Activated naive CD8-positive, alpha-beta T cell treated with anti-CD3 and anti-CD28 coated beads, Interleukin-2, amount 10 ng/mL, durations not matched to agents 7 days and 5 days (primary cell): ENCODE measurements around the gene CNPY2. TPM values are rescaled to one million over a fixed set of nuclear protein-coding genes. Genes with fewer than 3 reads are reported as not detected.
A peak's percentile ranks its signal among the peaks of the same experiment; 100 is the strongest.
"Not testable (repeated sequence)": the region's sequence is repeated elsewhere in the genome, so short reads cannot be mapped to it uniquely, and the experiment has no call there.

Experiments
- ATAC-seq: fragments of 150-1000 bp; cut with Tn5 transposase; one replicate; pipeline ENCODE4 v1.10.0; 2021; ENCODE audit warnings: low read depth, moderate library complexity
- POLR2A ChIA-PET: fragments of 350-600 bp; sonication (Branson Sonifier 250); formaldehyde crosslinking; loops from one replicate; lab custom pipeline; 2021; ENCODE audit warnings: antibody characterized with exemption; lab: Charles Lee
- DNase-seq: peaks from one replicate; pipeline ENCODE4 v3.0.0; 2021
- H3K27ac Mint-ChIP-seq: one replicate; pipeline ENCODE4 v1.8.0; 2022; ENCODE audit warnings: mild to moderate bottlenecking, mixed read lengths
- H3K27me3 Mint-ChIP-seq: one replicate; pipeline ENCODE4 v1.8.0; 2022; ENCODE audit warnings: mild to moderate bottlenecking, moderate library complexity, mixed read lengths
- H3K36me3 Mint-ChIP-seq: one replicate; pipeline ENCODE4 v1.8.0; 2021; ENCODE audit warnings: mild to moderate bottlenecking, mixed read lengths
- H3K4me1 Mint-ChIP-seq: one replicate; pipeline ENCODE4 v1.8.0; 2021; ENCODE audit warnings: mixed read lengths
- H3K4me3 Mint-ChIP-seq: one replicate; pipeline ENCODE4 v1.8.0; 2022; ENCODE audit warnings: mild to moderate bottlenecking, moderate library complexity, mixed read lengths
- H3K9me3 Mint-ChIP-seq: one replicate; pipeline ENCODE4 v1.8.0; 2021; ENCODE audit warnings: mixed read lengths
- total RNA-seq, 2 experiments: library from RNA; stranded (reverse); gene quantifications; one replicate each; pipeline ENCODE4 v1.2.3, GENCODE V29; 2021

The CNPY2 gene
- total RNA-seq, 2 experiments from 2014 or later, result 85.6 to 89.0 TPM

DNA sequence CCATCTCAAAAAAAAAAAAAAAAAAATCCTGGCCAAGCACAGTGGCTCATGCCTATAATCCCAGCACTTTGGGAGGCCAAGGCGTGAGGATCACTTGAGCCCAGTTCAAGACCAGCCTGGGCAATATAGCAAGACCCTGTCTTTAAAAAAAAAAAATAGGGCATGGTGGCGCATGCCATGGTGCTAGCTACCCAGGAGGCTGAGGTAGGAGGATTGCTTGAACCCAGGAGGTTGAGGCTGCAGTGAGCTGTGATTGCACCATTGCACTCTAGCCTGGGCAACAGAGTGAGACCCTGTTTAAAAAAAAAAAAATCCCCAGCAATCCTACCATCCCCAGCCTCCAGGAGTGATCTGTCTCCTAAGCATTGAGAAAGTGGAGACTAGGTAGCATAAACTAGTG is 26.5 kb upstream of the CNPY2 start:
- DNase-seq, H3K27me3 Mint-ChIP-seq, H3K4me3 Mint-ChIP-seq, ATAC-seq, H3K9me3 Mint-ChIP-seq, H3K27ac Mint-ChIP-seq: not testable (repeated sequence)
- POLR2A ChIA-PET, result interaction anchor here (2.1 to 15.3 kb wide), 2 partner anchors 9 to 16 kb away, joined by 9 to 153 read pairs; partner anchors contain the start of gene STAT2
- H3K4me1 Mint-ChIP-seq, result peaks cover 28% of the 10 kb centered on the region
- peaks cover 33% of the 10 kb centered on the region for H3K36me3 Mint-ChIP-seq

DNA sequence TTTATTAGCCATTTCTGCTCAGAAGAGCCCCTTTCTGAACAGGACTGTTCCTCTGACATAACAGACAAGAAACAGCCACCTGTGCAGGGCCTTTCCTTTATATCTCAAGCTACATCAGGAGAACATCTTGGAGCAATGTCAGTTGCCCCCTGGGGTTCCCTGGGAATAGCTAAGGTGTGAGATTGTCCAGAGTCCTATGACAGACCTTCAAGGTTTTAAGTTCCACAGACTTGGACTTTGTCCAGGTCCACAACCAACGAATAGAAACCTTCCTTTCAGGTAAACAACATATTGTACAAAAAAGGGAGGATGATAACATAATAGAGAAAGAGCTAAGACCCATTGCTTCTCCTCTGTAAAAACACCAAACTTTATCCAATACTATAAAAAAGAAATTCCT is 25.8 kb upstream of the CNPY2 start:
- H3K27ac Mint-ChIP-seq, result no peak overlapping the region
- H3K4me3 Mint-ChIP-seq, result no peak overlapping the region
- DNase-seq (no peak), ATAC-seq (no peak)
- POLR2A ChIA-PET, result interaction anchor here (1.2 to 15.3 kb wide), 2 partner anchors 17 to 108 kb away, joined by 3 to 153 read pairs; partner anchors contain the start of genes STAT2 and TIMELESS
- H3K27me3 Mint-ChIP-seq, result no peaks in the 10 kb centered on the region
- H3K9me3 Mint-ChIP-seq, result no peaks in the 10 kb centered on the region
- H3K4me1 Mint-ChIP-seq, result peaks cover 34% of the 10 kb centered on the region
- H3K36me3 Mint-ChIP-seq, result peaks cover 29% of the 10 kb centered on the region

DNA sequence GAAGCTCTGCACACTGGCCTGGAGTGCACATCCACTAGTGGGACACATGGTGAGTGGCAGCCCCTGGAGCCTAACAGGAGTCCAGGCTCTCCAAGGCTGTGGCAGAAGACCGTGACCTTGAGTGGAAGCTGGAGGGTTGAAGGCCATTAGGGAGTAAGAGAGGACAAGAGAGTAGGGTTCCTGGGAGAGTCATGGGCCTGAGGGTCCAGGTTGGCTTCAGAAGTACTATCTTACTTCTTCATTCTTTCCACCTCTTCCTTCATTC is 23.3 kb upstream of the CNPY2 start:
- DNase-seq (no peak), ATAC-seq (no peak)
- peaks cover 24% of the 10 kb centered on the region for H3K36me3 Mint-ChIP-seq
- H3K4me1 Mint-ChIP-seq, result peaks cover 41% of the 10 kb centered on the region
- peak overlapping the region; percentile 100 for H3K27ac Mint-ChIP-seq
- POLR2A ChIA-PET, result interaction anchor here (0.6 to 15.3 kb wide), 12 partner anchors 8 to 222 kb away, joined by 3 to 153 read pairs (median 4); partner anchors contain the start of genes APOF, CNPY2, COQ10A and RNF41
- peak overlapping the region; percentile 88 for H3K4me3 Mint-ChIP-seq
- H3K27me3 Mint-ChIP-seq, result no peaks in the 10 kb centered on the region
- no peaks in the 10 kb centered on the region for H3K9me3 Mint-ChIP-seq

- POLR2A ChIA-PET, result interaction anchor here (0.6 to 15.3 kb wide), 15 partner anchors 9 to 222 kb away, joined by 3 to 153 read pairs (median 4); partner anchors contain the start of genes APOF, CNPY2, COQ10A and RNF41
- peak; percentile 68 for DNase-seq
- H3K36me3 Mint-ChIP-seq, result peaks cover 22% of the 10 kb centered on the region
- peaks cover 41% of the 10 kb centered on the region for H3K4me1 Mint-ChIP-seq
- peak; percentile 66 for ATAC-seq
- H3K4me3 Mint-ChIP-seq, result peak within 1 kb of the TSS; percentile 88
- no peaks in the 10 kb centered on the region for H3K9me3 Mint-ChIP-seq
- no peaks in the 10 kb centered on the region for H3K27me3 Mint-ChIP-seq
- peak within 1 kb of the TSS; percentile 100 for H3K27ac Mint-ChIP-seq
Measured at GRCh38 chr12:56338308-56339157, 22.7 kb upstream of the CNPY2 start, which contains the start of gene IL23A. Gene IL23A, plus strand, starts transcription at chr12:56338884. Its CDS starts 161 bp downstream, at chr12:56339045.

DNA sequence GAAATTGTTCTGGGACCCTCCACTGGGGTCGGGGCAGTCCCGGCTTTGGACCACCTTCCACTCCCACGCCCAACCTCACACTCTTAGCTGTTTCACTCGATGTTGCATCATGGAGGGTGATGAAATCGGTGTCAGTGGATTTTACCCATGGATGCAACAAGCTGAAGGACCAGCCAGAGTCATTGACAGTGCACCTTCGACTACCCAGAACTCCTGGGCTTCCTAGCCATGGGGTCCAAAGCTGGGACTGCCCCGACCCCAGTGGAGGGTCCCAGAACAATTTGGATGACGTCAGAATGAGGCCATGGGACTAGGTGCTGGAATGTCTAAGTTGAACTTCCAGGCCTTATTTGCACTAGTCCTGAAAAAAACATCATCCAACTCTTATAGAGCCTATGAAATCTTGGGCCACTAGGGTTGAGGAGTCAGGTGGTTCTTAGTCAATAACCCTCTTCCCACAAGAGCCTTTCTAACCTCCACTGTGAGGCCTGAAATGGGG is 22.0 kb upstream of the CNPY2 start:
- Mint-ChIP-seq H3K4me3 (no peak overlapping the region), H3K27ac (peak overlapping the region; percentile 100), H3K4me1 (peaks cover 40% of the 10 kb centered on the region), H3K9me3 (no peaks in the 10 kb centered on the region), H3K27me3 (no peaks in the 10 kb centered on the region), H3K36me3 (peaks cover 17% of the 10 kb centered on the region)
- no peak for ATAC-seq
- POLR2A ChIA-PET, result interaction anchor here (1.2 to 15.3 kb wide), 10 partner anchors 10 to 220 kb away, joined by 3 to 153 read pairs (median 4); partner anchors contain the start of genes APOF, CNPY2, COQ10A and SMARCC2
- DNase-seq, result no peak

GRCh38 chr12:56336361-56337167 is 20.8 kb upstream of the CNPY2 start:
- H3K4me3 Mint-ChIP-seq, result no peak overlapping the region
- ATAC-seq, result no peak
- peak overlapping the region; percentile 60 for H3K27ac Mint-ChIP-seq

DNA sequence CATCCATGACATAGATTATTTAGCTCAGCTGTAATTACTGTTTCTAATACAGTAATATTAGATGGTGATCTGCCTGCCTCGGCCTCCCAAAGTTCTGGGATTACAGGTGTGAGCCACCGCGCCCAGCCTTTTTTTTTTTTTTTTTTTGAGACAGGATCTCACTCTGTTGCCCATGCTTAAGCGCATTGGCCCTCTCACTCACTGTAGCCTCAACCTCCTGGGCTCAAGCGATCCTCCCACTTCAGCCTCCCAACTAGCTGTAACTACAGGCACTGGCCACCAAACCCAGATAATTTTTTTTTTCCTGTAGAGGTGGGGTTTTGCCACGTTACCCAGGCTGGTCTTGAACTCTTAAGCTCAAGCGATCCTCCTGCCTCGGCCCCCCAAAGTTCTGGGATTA is 19.7 kb upstream of the CNPY2 start:
- H3K9me3 Mint-ChIP-seq, H3K27ac Mint-ChIP-seq, ATAC-seq, DNase-seq, H3K27me3 Mint-ChIP-seq, H3K36me3 Mint-ChIP-seq: not testable (repeated sequence)
- Mint-ChIP-seq H3K4me1 (peaks cover 42% of the 10 kb centered on the region), H3K4me3 (peak overlapping the region; percentile 28)
- POLR2A ChIA-PET, result interaction anchor here (0.7 to 5.0 kb wide), 3 partner anchors 20 to 267 kb away, joined by 6 to 40 read pairs (median 28); partner anchors contain the start of genes CNPY2 and STAT2

More at GRCh38 chr12:56336361-56337167, 20.8 kb upstream of the CNPY2 start:
- no peaks in the 10 kb centered on the region for H3K9me3 Mint-ChIP-seq
- POLR2A ChIA-PET, result interaction anchor here (4.8 to 5.0 kb wide), 2 partner anchors 21 to 23 kb away, joined by 28 to 40 read pairs; partner anchors contain the start of genes CNPY2 and STAT2
- H3K27me3 Mint-ChIP-seq, result no peaks in the 10 kb centered on the region
- peaks cover 12% of the 10 kb centered on the region for H3K36me3 Mint-ChIP-seq
- no peak for DNase-seq
- peaks cover 42% of the 10 kb centered on the region for H3K4me1 Mint-ChIP-seq

GRCh38 chr12:56334490-56334793 is 18.7 kb upstream of the CNPY2 start:
- peak overlapping the region; percentile 94 for H3K27ac Mint-ChIP-seq
- no peaks in the 10 kb centered on the region for H3K9me3 Mint-ChIP-seq
- peaks cover 9% of the 10 kb centered on the region for H3K36me3 Mint-ChIP-seq
- ATAC-seq (no peak), DNase-seq (no peak)
- no peaks in the 10 kb centered on the region for H3K27me3 Mint-ChIP-seq
- peaks cover 37% of the 10 kb centered on the region for H3K4me1 Mint-ChIP-seq
- H3K4me3 Mint-ChIP-seq, result peak overlapping the region; percentile 92
- POLR2A ChIA-PET, result interaction anchor here (1.8 to 5.0 kb wide), 2 partner anchors 19 to 25 kb away, joined by 17 to 40 read pairs; partner anchors contain the start of genes CNPY2 and STAT2

GRCh38 chr12:56333679-56334489 is 18.1 kb upstream of the CNPY2 start, which contains the start of gene PAN2:
Gene PAN2, minus strand, starts transcription at chr12:56334000. Its CDS starts 906 bp downstream, at chr12:56333094.
- H3K4me1 Mint-ChIP-seq, result peaks cover 32% of the 10 kb centered on the region
- H3K27me3 Mint-ChIP-seq, result no peaks in the 10 kb centered on the region
- H3K9me3 Mint-ChIP-seq, result no peaks in the 10 kb centered on the region
- peak within 1 kb of the TSS; percentile 92 for H3K4me3 Mint-ChIP-seq
- H3K36me3 Mint-ChIP-seq, result peaks cover 7% of the 10 kb centered on the region
- POLR2A ChIA-PET, result interaction anchor here (0.6 to 5.0 kb wide), 7 partner anchors 9 to 131 kb away, joined by 3 to 40 read pairs (median 5); partner anchors contain the start of genes CNPY2 and STAT2
- H3K27ac Mint-ChIP-seq, result peak within 1 kb of the TSS; percentile 94
- ATAC-seq (peak; percentile 91), DNase-seq (peak; percentile 89)

DNA sequence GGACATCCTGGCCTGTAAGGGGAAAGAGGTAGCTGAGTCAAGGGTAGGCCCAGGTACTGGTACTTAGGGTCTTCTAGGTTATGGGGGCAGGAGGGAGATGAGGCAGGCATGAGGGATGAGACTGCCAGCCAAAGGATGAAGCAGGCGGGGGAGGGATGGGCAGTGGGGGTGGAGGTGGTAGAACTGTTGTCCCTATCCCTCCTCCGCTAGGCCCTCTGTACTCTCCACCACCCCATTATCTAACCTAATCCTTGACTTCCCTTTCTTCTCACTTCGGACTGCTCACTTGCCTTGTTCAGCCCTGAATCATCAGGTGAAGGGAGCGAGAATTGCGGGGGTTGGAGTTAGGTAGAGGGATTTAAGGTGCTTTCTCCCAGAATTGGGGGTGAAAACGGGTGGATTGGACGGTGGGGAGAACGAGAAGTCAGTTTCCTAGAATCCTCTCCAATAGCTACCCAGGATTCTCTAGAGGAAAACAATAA is 17.4 kb upstream of the CNPY2 start:
- DNase-seq, result no peak
- POLR2A ChIA-PET, result interaction anchor here (0.6 to 5.0 kb wide), 8 partner anchors 10 to 132 kb away, joined by 3 to 40 read pairs (median 4); partner anchors contain the start of genes CNPY2, CS and STAT2
- Mint-ChIP-seq H3K36me3 (peaks cover 5% of the 10 kb centered on the region), H3K27ac (peak overlapping the region; percentile 94), H3K9me3 (no peaks in the 10 kb centered on the region), H3K4me3 (peak overlapping the region; percentile 92), H3K27me3 (no peaks in the 10 kb centered on the region), H3K4me1 (peaks cover 26% of the 10 kb centered on the region)
- peak; percentile 2 for ATAC-seq

GRCh38 chr12:56332512-56333196 is 16.9 kb upstream of the CNPY2 start:
- Mint-ChIP-seq H3K36me3 (peaks cover 5% of the 10 kb centered on the region), H3K27ac (peak overlapping the region; percentile 94), H3K4me1 (peaks cover 23% of the 10 kb centered on the region), H3K9me3 (no peaks in the 10 kb centered on the region), H3K27me3 (no peaks in the 10 kb centered on the region), H3K4me3 (peak overlapping the region; percentile 92)
- POLR2A ChIA-PET, result interaction anchor here (0.8 to 5.0 kb wide), 8 partner anchors 11 to 33 kb away, joined by 3 to 40 read pairs (median 8); partner anchors contain the start of genes CNPY2, CS and STAT2
- DNase-seq (no peak), ATAC-seq (no peak)
